GM23338 (cell line): ENCODE results near the gene SRA1. TPM values are rescaled to one million over a fixed set of nuclear protein-coding genes. Genes with fewer than 3 reads are reported as not detected.

Source experiments
- ATAC-seq: fragments of 200-7000 bp; cut with Tn5 transposase; 3 replicates; pipeline ENCODE4 v1.9.1; 2020
- DNase-seq: peaks from one replicate; pipeline ENCODE4 v3.0.0-alpha.2; 2015; ENCODE audit warnings: low spot score
- H2AFZ ChIP-seq: fragments of 200-600 bp; sonication (generic); 2 replicates; pipeline ENCODE4 v1.8.0; 2016; ENCODE audit warnings: antibody characterized with exemption, mild to moderate bottlenecking, moderate library complexity
- H3F3A ChIP-seq: fragments of 200-600 bp; sonication (generic); replicated peaks from 2 replicates; pipeline ENCODE4 v1.8.0; 2017; ENCODE audit warnings: antibody characterized with exemption, mixed run types, low read depth
- H3K27ac ChIP-seq: fragments of 200-600 bp; sonication (generic); 2 replicates; pipeline ENCODE4 v1.6.1; 2016; ENCODE audit warnings: low read depth
- H3K27me3 ChIP-seq: fragments of 200-600 bp; sonication (generic); 2 replicates; pipeline ENCODE4 v1.8.0; 2016; ENCODE audit warnings: mild to moderate bottlenecking, mixed run types, moderate library complexity; ENCODE audit not compliant: insufficient read depth
- H3K36me3 ChIP-seq: fragments of 200-600 bp; sonication (generic); 2 replicates; pipeline ENCODE4 v1.8.0; 2016; ENCODE audit warnings: mild to moderate bottlenecking; ENCODE audit not compliant: insufficient read depth
- H3K4me1 ChIP-seq: fragments of 200-600 bp; sonication (generic); 2 replicates; pipeline ENCODE4 v1.8.0; 2016; ENCODE audit warnings: mild to moderate bottlenecking, moderate library complexity; ENCODE audit not compliant: insufficient read depth
- H3K4me2 ChIP-seq: fragments of 200-600 bp; sonication (generic); 2 replicates; pipeline ENCODE4 v1.7.1; 2017; ENCODE audit warnings: mixed run types
- H3K4me3 ChIP-seq: fragments of 200-600 bp; sonication (generic); 2 replicates; pipeline ENCODE4 v1.6.1; 2016; ENCODE audit warnings: mixed run types
- H3K79me2 ChIP-seq: fragments of 200-600 bp; sonication (generic); replicated peaks from 2 replicates; pipeline ENCODE4 v1.8.0; 2017; ENCODE audit warnings: mild to moderate bottlenecking; ENCODE audit not compliant: insufficient read depth
- H3K9me2 ChIP-seq: fragments of 200-600 bp; sonication (generic); 2 replicates; pipeline ENCODE4 v1.8.0; 2017; ENCODE audit not compliant: insufficient read depth
- H4K20me1 ChIP-seq: fragments of 200-600 bp; sonication (generic); replicated peaks from 2 replicates; pipeline ENCODE4 v1.8.0; 2017; ENCODE audit warnings: mild to moderate bottlenecking; ENCODE audit not compliant: insufficient read depth
- H3K27ac Mint-ChIP-seq: 2 replicates; pipeline ENCODE4 v1.8.0; 2020; ENCODE audit warnings: inconsistent platforms, mild to moderate bottlenecking, moderate library complexity, mixed read lengths
- H3K27me3 Mint-ChIP-seq: 3 replicates; pipeline ENCODE4 v1.8.0; 2022; ENCODE audit warnings: low read depth, mild to moderate bottlenecking, moderate library complexity, mixed read lengths, inconsistent platforms; ENCODE audit not compliant: insufficient read depth, poor library complexity
- H3K36me3 Mint-ChIP-seq: 3 replicates; pipeline ENCODE4 v1.8.0; 2021; ENCODE audit warnings: low read depth, mild to moderate bottlenecking, inconsistent platforms, moderate library complexity, mixed read lengths
- H3K4me1 Mint-ChIP-seq: 3 replicates; pipeline ENCODE4 v1.8.0; 2020; ENCODE audit warnings: mild to moderate bottlenecking, inconsistent platforms, mixed read lengths
- H3K4me3 Mint-ChIP-seq: 3 replicates; pipeline ENCODE4 v1.8.0; 2021; ENCODE audit warnings: moderate library complexity, mild to moderate bottlenecking, inconsistent platforms, mixed read lengths
- H3K9me3 Mint-ChIP-seq: 3 replicates; pipeline ENCODE4 v1.8.0; 2020; ENCODE audit warnings: moderate library complexity, mild to moderate bottlenecking, inconsistent platforms, mixed read lengths
- CREB1 ChIP-seq: fragments of 250-450 bp; sonication (Bioruptor Pico); IDR thresholded peaks from 2 replicates; pipeline ENCODE4 v1.5.0; 2020; ENCODE audit warnings: low read depth, mild to moderate bottlenecking, moderate library complexity
- EZH2 ChIP-seq: fragments of 200-600 bp; sonication (generic); IDR thresholded peaks from one replicate; pipeline ENCODE4 v1.8.0; 2017; ENCODE audit warnings: antibody characterized with exemption, mild to moderate bottlenecking, low read depth; ENCODE audit not compliant: unreplicated experiment
- JUNB ChIP-seq: IDR thresholded peaks from one replicate; pipeline ENCODE4 v1.6.1; 2016; ENCODE audit warnings: antibody characterized with exemption; ENCODE audit not compliant: unreplicated experiment
- ZNF114 ChIP-seq: fragments of 250-450 bp; sonication (Bioruptor Pico); IDR thresholded peaks from 2 replicates; pipeline ENCODE4 v1.5.0; 2020; ENCODE audit warnings: mild to moderate bottlenecking, moderate library complexity
- ZNF331 ChIP-seq: fragments of 250-450 bp; sonication (Bioruptor Pico); IDR thresholded peaks from 2 replicates; pipeline ENCODE4 v1.5.0; 2020; ENCODE audit warnings: low read depth, mild to moderate bottlenecking, moderate library complexity
- polyA plus RNA-seq: library from polyadenylated mRNA; unstranded; fragments of >200 nt; fragmentation: Nextera tagmentation; extraction: Ambion mirVana; gene quantifications from 2 replicates; pipeline ENCODE4 v1.2.1, GENCODE V29; 2016
- total RNA-seq: library from RNA; depleted of rRNA; stranded (reverse); fragments of >200 nt; shearing (Covaris generic); gene quantifications from 2 replicates; pipeline ENCODE4 v1.2.3, GENCODE V29; 2014
- TF ChIP-seq, protein P1 (sequence below): fragments of 250-450 bp; sonication (Bioruptor Pico); IDR thresholded peaks from 2 replicates; pipeline ENCODE4 v1.5.0; 2020; ENCODE audit warnings: mild to moderate bottlenecking, moderate library complexity
- TF ChIP-seq, protein P2 (sequence below): IDR thresholded peaks from 2 replicates; pipeline ENCODE4 v1.6.1; 2016; ENCODE audit warnings: antibody characterized with exemption
- TF ChIP-seq, protein P3 (sequence below), 2 experiments: fragments of 200-600 bp in 1 of 2; sonication (generic) in 1 of 2; conservative IDR thresholded peaks; 2 replicates each; pipeline versions ENCODE4 v1.5.1 to v1.6.1; 2016 to 2017; ENCODE audit warnings: antibody characterized with exemption in 2 of 2, low read depth in 2 of 2, mild to moderate bottlenecking in 2 of 2, moderate library complexity in 1 of 2

SRA1 gene
- total and polyA plus RNA-seq, 2 experiments from 2014 or later = 38.4 to 74.7 TPM

DNA sequence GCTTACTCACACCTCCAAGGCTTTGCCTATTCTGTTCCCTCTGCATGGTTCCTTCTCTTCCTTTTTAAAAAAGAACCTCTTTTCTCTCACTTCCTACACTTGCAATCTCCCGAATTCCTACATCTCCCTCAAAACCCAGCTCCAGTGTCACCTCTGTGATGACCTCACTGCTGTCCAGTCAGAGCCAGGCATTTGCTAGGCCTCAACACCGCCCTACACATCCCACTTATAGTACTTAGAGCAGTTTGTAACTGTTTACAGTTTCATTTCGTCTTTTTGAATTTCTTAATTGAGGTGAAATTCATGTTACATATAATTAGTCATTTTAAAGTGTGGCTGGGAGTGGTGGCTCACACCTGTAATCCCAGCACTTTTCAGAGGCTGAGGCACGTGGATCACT is 44.9 kb upstream of the SRA1 start:
- Histone ChIP-seq H4K20me1 (no peaks in the 10 kb centered on the region), H3K36me3 (no peaks in the 10 kb centered on the region), H3K27me3 (no peaks in the 10 kb centered on the region), H3K4me2 (no peak overlapping the region), H3K9me2 (no peaks in the 10 kb centered on the region), H3K27ac (no peak overlapping the region), H3F3A (no peaks in the 10 kb centered on the region), H3K4me3 (no peak overlapping the region), H2AFZ (no peak overlapping the region), H3K4me1 (no peaks in the 10 kb centered on the region), H3K79me2 (no peaks in the 10 kb centered on the region)
- H3K4me3 Mint-ChIP-seq = no peak overlapping the region
- peaks cover 16% of the 10 kb centered on the region; the same call in 2 of the 3 replicates for H3K9me3 Mint-ChIP-seq
- H3K4me1 Mint-ChIP-seq = no peaks in the 10 kb centered on the region
- no peak overlapping the region for H3K27ac Mint-ChIP-seq
- peaks cover 7% of the 10 kb centered on the region for H3K27me3 Mint-ChIP-seq
- no peaks in the 10 kb centered on the region for H3K36me3 Mint-ChIP-seq
- ATAC-seq (no peak), DNase-seq (no peak)
- TF ChIP-seq ZNF331 (CRISPR knock-in tag) (no peak), ZNF114 (no peak), EZH2 (no peak), JUNB (no peak), CREB1 (CRISPR knock-in tag) (no peak)
- TF ChIP-seq, protein P1, sequence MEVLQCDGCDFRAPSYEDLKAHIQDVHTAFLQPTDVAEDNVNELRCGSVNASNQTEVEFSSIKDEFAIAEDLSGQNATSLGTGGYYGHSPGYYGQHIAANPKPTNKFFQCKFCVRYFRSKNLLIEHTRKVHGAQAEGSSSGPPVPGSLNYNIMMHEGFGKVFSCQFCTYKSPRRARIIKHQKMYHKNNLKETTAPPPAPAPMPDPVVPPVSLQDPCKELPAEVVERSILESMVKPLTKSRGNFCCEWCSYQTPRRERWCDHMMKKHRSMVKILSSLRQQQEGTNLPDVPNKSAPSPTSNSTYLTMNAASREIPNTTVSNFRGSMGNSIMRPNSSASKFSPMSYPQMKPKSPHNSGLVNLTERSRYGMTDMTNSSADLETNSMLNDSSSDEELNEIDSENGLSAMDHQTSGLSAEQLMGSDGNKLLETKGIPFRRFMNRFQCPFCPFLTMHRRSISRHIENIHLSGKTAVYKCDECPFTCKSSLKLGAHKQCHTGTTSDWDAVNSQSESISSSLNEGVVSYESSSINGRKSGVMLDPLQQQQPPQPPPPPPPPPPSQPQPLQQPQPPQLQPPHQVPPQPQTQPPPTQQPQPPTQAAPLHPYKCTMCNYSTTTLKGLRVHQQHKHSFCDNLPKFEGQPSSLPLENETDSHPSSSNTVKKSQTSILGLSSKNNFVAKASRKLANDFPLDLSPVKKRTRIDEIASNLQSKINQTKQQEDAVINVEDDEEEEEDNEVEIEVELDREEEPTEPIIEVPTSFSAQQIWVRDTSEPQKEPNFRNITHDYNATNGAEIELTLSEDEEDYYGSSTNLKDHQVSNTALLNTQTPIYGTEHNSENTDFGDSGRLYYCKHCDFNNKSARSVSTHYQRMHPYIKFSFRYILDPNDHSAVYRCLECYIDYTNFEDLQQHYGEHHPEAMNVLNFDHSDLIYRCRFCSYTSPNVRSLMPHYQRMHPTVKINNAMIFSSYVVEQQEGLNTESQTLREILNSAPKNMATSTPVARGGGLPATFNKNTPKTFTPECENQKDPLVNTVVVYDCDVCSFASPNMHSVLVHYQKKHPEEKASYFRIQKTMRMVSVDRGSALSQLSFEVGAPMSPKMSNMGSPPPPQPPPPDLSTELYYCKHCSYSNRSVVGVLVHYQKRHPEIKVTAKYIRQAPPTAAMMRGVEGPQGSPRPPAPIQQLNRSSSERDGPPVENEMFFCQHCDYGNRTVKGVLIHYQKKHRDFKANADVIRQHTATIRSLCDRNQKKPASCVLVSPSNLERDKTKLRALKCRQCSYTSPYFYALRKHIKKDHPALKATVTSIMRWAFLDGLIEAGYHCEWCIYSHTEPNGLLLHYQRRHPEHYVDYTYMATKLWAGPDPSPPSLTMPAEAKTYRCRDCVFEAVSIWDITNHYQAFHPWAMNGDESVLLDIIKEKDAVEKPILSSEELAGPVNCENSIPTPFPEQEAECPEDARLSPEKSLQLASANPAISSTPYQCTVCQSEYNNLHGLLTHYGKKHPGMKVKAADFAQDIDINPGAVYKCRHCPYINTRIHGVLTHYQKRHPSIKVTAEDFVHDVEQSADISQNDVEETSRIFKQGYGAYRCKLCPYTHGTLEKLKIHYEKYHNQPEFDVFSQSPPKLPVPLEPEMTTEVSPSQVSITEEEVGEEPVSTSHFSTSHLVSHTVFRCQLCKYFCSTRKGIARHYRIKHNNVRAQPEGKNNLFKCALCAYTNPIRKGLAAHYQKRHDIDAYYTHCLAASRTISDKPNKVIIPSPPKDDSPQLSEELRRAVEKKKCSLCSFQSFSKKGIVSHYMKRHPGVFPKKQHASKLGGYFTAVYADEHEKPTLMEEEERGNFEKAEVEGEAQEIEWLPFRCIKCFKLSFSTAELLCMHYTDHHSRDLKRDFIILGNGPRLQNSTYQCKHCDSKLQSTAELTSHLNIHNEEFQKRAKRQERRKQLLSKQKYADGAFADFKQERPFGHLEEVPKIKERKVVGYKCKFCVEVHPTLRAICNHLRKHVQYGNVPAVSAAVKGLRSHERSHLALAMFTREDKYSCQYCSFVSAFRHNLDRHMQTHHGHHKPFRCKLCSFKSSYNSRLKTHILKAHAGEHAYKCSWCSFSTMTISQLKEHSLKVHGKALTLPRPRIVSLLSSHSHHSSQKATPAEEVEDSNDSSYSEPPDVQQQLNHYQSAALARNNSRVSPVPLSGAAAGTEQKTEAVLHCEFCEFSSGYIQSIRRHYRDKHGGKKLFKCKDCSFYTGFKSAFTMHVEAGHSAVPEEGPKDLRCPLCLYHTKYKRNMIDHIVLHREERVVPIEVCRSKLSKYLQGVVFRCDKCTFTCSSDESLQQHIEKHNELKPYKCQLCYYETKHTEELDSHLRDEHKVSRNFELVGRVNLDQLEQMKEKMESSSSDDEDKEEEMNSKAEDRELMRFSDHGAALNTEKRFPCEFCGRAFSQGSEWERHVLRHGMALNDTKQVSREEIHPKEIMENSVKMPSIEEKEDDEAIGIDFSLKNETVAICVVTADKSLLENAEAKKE = no peak
- TF ChIP-seq, protein P2, sequence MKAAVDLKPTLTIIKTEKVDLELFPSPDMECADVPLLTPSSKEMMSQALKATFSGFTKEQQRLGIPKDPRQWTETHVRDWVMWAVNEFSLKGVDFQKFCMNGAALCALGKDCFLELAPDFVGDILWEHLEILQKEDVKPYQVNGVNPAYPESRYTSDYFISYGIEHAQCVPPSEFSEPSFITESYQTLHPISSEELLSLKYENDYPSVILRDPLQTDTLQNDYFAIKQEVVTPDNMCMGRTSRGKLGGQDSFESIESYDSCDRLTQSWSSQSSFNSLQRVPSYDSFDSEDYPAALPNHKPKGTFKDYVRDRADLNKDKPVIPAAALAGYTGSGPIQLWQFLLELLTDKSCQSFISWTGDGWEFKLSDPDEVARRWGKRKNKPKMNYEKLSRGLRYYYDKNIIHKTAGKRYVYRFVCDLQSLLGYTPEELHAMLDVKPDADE = no peak
- TF ChIP-seq, protein P3, sequence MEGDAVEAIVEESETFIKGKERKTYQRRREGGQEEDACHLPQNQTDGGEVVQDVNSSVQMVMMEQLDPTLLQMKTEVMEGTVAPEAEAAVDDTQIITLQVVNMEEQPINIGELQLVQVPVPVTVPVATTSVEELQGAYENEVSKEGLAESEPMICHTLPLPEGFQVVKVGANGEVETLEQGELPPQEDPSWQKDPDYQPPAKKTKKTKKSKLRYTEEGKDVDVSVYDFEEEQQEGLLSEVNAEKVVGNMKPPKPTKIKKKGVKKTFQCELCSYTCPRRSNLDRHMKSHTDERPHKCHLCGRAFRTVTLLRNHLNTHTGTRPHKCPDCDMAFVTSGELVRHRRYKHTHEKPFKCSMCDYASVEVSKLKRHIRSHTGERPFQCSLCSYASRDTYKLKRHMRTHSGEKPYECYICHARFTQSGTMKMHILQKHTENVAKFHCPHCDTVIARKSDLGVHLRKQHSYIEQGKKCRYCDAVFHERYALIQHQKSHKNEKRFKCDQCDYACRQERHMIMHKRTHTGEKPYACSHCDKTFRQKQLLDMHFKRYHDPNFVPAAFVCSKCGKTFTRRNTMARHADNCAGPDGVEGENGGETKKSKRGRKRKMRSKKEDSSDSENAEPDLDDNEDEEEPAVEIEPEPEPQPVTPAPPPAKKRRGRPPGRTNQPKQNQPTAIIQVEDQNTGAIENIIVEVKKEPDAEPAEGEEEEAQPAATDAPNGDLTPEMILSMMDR (conservative IDR thresholded peaks at IDR 0.05; ENCODE audit: low read depth in 2 of 2) = no peak
